ENCODE data around the gene RTKN.
A peak's percentile ranks its signal among the peaks of the same experiment; 100 is the strongest.

Gene RTKN

DNA sequence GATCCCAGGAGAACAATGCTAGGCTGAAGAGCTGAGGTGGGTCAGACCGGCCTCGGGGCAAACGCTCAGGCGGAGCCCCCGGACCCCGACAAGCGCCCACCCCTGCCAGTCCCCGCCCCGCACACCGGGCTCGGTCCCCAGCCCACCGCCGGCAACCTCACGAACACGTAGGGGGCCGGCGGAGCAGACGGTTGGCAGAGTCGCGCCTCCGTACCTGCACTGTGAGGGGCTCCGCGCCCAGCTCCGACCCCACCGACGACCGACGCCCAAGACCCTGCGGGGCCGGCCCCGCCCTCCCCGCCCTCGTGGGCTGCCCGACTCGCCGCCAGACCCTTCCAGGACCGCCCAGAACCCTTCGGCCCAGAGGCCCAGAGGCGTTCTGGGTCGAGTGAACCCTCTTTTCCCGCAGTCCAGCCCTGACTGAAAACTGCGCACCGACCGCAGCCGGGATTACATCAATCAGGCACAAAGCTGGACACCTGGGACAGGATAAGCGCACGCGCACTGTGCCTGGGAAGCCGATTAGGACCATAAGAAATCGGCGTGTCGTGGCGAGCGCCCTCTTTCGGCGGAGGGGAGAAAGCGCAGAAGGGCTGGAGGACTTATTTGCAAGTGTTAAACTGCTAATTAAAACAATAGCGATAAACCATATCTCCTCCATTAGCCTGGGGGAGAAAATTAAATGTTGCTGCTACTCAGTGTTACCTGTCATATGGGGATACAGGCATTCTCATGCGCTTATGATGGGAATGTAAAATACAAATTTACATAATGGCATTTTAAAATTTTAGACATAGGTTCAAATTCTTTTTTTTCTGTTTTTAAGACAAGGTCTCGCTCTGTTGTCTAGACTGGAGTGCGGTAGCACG lies 49.9 kb downstream of the RTKN start:
- Mint-ChIP-seq H3K27me3 (ENCODE audit: low read depth, poor library complexity) (peaks cover 18% of the 10 kb centered on the region), H3K9me3 (no peaks in the 10 kb centered on the region), H3K36me3 (ENCODE audit: low read depth) (no peaks in the 10 kb centered on the region), H3K4me3 (no peak overlapping the region), H3K27ac (peak overlapping the region; percentile 100), H3K4me1 (peaks cover 5% of the 10 kb centered on the region)
- peak; percentile 96 for DNase-seq
- TF ChIP-seq, protein P1, sequence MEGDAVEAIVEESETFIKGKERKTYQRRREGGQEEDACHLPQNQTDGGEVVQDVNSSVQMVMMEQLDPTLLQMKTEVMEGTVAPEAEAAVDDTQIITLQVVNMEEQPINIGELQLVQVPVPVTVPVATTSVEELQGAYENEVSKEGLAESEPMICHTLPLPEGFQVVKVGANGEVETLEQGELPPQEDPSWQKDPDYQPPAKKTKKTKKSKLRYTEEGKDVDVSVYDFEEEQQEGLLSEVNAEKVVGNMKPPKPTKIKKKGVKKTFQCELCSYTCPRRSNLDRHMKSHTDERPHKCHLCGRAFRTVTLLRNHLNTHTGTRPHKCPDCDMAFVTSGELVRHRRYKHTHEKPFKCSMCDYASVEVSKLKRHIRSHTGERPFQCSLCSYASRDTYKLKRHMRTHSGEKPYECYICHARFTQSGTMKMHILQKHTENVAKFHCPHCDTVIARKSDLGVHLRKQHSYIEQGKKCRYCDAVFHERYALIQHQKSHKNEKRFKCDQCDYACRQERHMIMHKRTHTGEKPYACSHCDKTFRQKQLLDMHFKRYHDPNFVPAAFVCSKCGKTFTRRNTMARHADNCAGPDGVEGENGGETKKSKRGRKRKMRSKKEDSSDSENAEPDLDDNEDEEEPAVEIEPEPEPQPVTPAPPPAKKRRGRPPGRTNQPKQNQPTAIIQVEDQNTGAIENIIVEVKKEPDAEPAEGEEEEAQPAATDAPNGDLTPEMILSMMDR (IDR thresholded peaks at IDR 0.05) = peak; percentile 97

DNA sequence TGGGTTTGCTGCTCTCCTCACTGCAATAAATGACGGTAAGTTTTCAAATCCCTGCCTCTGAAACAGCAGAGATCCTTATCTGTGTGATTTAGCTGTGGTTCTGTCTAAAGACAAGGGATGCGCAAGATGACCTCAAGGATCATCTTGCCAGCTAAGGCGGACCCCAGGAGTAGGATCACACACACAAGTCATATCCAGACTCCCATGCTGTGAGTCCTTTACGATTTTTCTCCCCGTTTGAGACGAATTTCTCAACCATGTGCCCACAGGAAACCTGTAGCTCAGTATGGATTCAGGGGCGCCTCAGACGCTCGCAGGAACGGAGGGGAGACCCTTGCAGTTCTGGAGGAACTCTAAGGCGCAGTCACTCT lies 50.5 kb downstream of the RTKN start:
- Mint-ChIP-seq H3K9me3 (no peaks in the 10 kb centered on the region), H3K4me1 (peaks cover 5% of the 10 kb centered on the region), H3K27ac (peak overlapping the region; percentile 97), H3K36me3 (ENCODE audit: low read depth) (no peaks in the 10 kb centered on the region), H3K4me3 (no peak overlapping the region), H3K27me3 (ENCODE audit: low read depth, poor library complexity) (peaks cover 18% of the 10 kb centered on the region)
- DNase-seq = no peak
- TF ChIP-seq, protein P1 (IDR thresholded peaks at IDR 0.05) = no peak

DNA sequence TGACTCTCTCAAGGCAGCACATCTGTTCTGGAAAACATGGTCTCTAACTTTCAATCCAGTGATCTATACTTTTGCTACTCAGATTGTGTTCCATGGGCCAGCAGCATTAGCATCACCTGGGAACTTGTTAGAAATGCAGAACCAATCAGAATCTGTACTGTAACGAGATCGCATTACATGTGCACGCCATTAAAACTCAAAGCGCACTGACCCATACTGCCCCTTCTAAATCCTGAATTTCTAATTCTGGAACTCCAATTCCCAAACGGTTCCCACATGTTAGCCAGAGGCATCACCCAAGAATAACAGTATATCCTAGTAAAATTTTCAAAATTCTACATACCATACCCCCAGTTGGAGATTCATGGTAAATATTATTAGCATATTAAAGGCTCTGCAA lies 51.1 kb downstream of the RTKN start:
- Mint-ChIP-seq H3K27ac (no peak overlapping the region), H3K4me3 (no peak overlapping the region), H3K36me3 (ENCODE audit: low read depth) (no peaks in the 10 kb centered on the region), H3K27me3 (ENCODE audit: low read depth, poor library complexity) (peaks cover 18% of the 10 kb centered on the region), H3K4me1 (peaks cover 5% of the 10 kb centered on the region), H3K9me3 (no peaks in the 10 kb centered on the region)
- no peak for DNase-seq
- TF ChIP-seq, protein P1 (IDR thresholded peaks at IDR 0.05) = no peak

DNA sequence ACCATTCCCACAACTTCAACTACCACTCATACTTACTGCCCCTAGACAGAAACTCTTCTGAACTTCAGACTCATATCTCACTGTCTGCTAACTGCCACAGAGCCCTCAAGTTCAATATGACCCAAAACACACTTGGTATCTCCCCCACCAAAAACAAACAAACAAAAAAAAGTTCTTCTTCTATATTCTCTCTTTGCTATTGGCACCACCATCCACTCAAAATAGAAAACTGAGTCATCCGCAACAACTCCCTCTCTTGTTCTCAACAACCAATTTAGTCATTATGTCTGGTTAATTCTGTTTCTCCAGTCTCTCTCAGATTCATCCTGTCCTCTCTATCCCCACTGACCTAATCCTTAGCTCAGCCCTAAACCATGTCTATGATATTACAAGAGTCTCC lies 54.4 kb downstream of the RTKN start:
- no peaks in the 10 kb centered on the region for H3K27me3 Mint-ChIP-seq (ENCODE audit: low read depth, poor library complexity)
- peaks cover 10% of the 10 kb centered on the region for H3K36me3 Mint-ChIP-seq (ENCODE audit: low read depth)
- H3K27ac Mint-ChIP-seq = no peak overlapping the region
- no peak overlapping the region for H3K4me3 Mint-ChIP-seq
- H3K4me1 Mint-ChIP-seq = no peaks in the 10 kb centered on the region
- TF ChIP-seq, protein P1 (IDR thresholded peaks at IDR 0.05) = no peak
- DNase-seq = no peak
- H3K9me3 Mint-ChIP-seq = no peaks in the 10 kb centered on the region

DNA sequence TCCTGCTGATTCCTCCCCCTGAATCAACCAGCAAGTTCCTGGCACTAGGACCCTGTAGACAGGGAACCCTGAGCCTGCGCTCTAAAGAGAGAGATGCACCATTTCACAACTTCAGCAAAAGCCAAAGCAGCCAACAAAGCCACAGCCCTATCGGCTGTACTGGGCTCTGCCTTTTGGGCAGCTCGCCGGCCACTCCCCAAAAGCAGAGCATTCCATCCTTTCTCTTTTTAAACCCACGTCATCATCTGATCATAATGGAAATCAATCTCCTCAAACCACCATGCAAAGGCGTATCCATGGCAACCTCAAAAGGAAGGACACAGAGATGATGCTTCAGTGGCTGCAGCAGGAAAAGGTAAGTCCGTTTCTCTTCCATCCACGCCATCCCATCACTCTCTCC lies 56.3 kb downstream of the RTKN start:
- no peak for DNase-seq
- no peak overlapping the region for H3K27ac Mint-ChIP-seq
- no peaks in the 10 kb centered on the region for H3K9me3 Mint-ChIP-seq
- H3K4me1 Mint-ChIP-seq = peaks cover 16% of the 10 kb centered on the region
- no peak overlapping the region for H3K4me3 Mint-ChIP-seq
- peaks cover 12% of the 10 kb centered on the region for H3K36me3 Mint-ChIP-seq (ENCODE audit: low read depth)
- TF ChIP-seq, protein P1 (IDR thresholded peaks at IDR 0.05) = no peak
- no peaks in the 10 kb centered on the region for H3K27me3 Mint-ChIP-seq (ENCODE audit: low read depth, poor library complexity)

DNA sequence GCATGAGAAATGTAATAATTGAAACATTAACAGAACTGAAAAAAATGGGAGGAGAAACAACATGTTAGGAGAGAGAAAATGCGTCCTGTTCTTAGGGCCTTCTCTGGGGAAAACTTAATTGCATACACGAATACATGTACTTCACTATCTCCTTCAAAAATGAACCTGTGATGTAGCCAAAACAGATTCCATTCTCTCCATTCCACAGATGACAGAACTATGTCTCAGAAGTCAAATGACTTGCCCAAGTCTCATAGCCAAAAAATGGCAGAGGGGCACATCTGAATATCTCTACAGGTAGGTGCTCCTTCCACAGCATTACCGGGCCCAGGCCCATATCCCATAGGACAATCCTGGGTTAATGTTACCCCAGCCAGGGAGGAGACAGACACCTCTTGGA lies 57.7 kb downstream of the RTKN start:
- TF ChIP-seq, protein P1 (IDR thresholded peaks at IDR 0.05) = no peak
- no peak for DNase-seq
- H3K27ac Mint-ChIP-seq = no peak overlapping the region
- H3K27me3 Mint-ChIP-seq (ENCODE audit: low read depth, poor library complexity) = no peaks in the 10 kb centered on the region
- H3K4me3 Mint-ChIP-seq = no peak overlapping the region
- no peaks in the 10 kb centered on the region for H3K9me3 Mint-ChIP-seq
- peaks cover 12% of the 10 kb centered on the region for H3K36me3 Mint-ChIP-seq (ENCODE audit: low read depth)
- H3K4me1 Mint-ChIP-seq = peaks cover 30% of the 10 kb centered on the region
